ENCODE results near the gene GNRHR. TPM values are rescaled to one million over a fixed set of nuclear protein-coding genes. Genes with fewer than 3 reads are reported as not detected.

GNRHR gene
- total RNA-seq, 8 experiments from 2014 or later: 0.61 to 2.8 (median 1.4) TPM

Other genes starting within 250 kb of the GNRHR start
- 10 to 100 TPM in 7 of 8 experiments, 1 to 10 TPM in 1; 9.8 to 39.9 (median 15.0) TPM for gene CENPC, start 208.9 kb downstream of the GNRHR start, total RNA-seq
- under 1 TPM in 3 of 8 experiments, not detected in 5; 0.05 to 0.50 (median 0.14) TPM for gene STAP1, start 195.7 kb downstream of the GNRHR start, total RNA-seq
- 10 to 100 TPM; 28.9 to 64.0 (median 41.5) TPM for gene UBA6, start 53.2 kb downstream of the GNRHR start, total RNA-seq
- gene TMPRSS11D, start 129.6 kb upstream of the GNRHR start, total RNA-seq: 1 to 10 TPM in 3 of 8 experiments, under 1 TPM in 5; 0.20 to 1.8 (median 0.84) TPM
- under 1 TPM in 7 of 8 experiments, not detected in 1; 0.10 to 0.78 (median 0.40) TPM for gene TMPRSS11A, start 209.1 kb upstream of the GNRHR start, total RNA-seq